HepG2 (cell line): ENCODE measurements around the gene SOCS1. TPM values are rescaled to one million over a fixed set of nuclear protein-coding genes. Genes with fewer than 3 reads are reported as not detected.
A peak's percentile ranks its signal among the peaks of the same experiment; 100 is the strongest.

Experiments
- AHR ChIP-seq: IDR thresholded peaks from 2 replicates; pipeline ENCODE4 v1.6.1; 2018; ENCODE audit warnings: missing genetic modification reagents, missing compliant biosample characterization
- CHD2 ChIP-seq: IDR thresholded peaks from 2 replicates; pipeline ENCODE4 v1.6.1; 2011; ENCODE audit warnings: low read depth, low read length, improper control_type of control experiment
- CTCF ChIP-seq: sonication (generic); formaldehyde crosslinking; IDR thresholded peaks from 2 replicates; pipeline ENCODE4 v1.5.0; 2020; ENCODE audit warnings: mild to moderate bottlenecking, missing genetic modification reagents, moderate library complexity
- EZH2 ChIP-seq: conservative IDR thresholded peaks from 2 replicates; pipeline ENCODE4 v1.6.1; 2012; ENCODE audit warnings: mild to moderate bottlenecking, low read depth, low read length, moderate library complexity
- HDAC2 ChIP-seq: sonication (generic); formaldehyde crosslinking; IDR thresholded peaks from 2 replicates; pipeline ENCODE4 v1.4.0; 2020; ENCODE audit warnings: missing genetic modification reagents
- HOXA9 ChIP-seq: sonication (generic); formaldehyde crosslinking; IDR thresholded peaks from 2 replicates; pipeline ENCODE4 v1.8.1; 2022; ENCODE audit warnings: missing genetic modification reagents, mild to moderate bottlenecking, moderate library complexity, borderline replicate concordance
- IRF1 ChIP-seq: sonication (generic); formaldehyde crosslinking; IDR thresholded peaks from 2 replicates; pipeline ENCODE4 v1.4.0; 2020; ENCODE audit warnings: low read depth, mild to moderate bottlenecking, missing genetic modification reagents
- KDM5A ChIP-seq: fragments of 200-600 bp; sonication (generic); IDR thresholded peaks from 2 replicates; pipeline ENCODE4 v1.7.0; 2018; ENCODE audit warnings: antibody characterized with exemption, mild to moderate bottlenecking, low read length, borderline replicate concordance
- MTERF4 ChIP-seq: sonication (generic); formaldehyde crosslinking; IDR thresholded peaks from 2 replicates; pipeline ENCODE4 v1.8.0; 2023; ENCODE audit warnings: mild to moderate bottlenecking, missing genetic modification reagents
- NFAT5 ChIP-seq: sonication (generic); formaldehyde crosslinking; IDR thresholded peaks from 2 replicates; pipeline ENCODE4 v1.4.0; 2020; ENCODE audit warnings: missing genetic modification reagents
- RBAK ChIP-seq: sonication (generic); formaldehyde crosslinking; IDR thresholded peaks from 2 replicates; pipeline ENCODE4 v1.5.1; 2020; ENCODE audit warnings: mild to moderate bottlenecking, missing genetic modification reagents
- TARDBP ChIP-seq: sonication (generic); formaldehyde crosslinking; IDR thresholded peaks from 2 replicates; pipeline ENCODE4 v1.8.0; 2022; ENCODE audit warnings: mild to moderate bottlenecking, missing genetic modification reagents
- XBP1 ChIP-seq: sonication (generic); formaldehyde crosslinking; IDR thresholded peaks from 2 replicates; pipeline ENCODE4 v1.5.0; 2020; ENCODE audit warnings: missing genetic modification reagents
- ZEB1 ChIP-seq: IDR thresholded peaks from 2 replicates; pipeline ENCODE4 v1.6.1; 2012; ENCODE audit warnings: mild to moderate bottlenecking, low read depth, inconsistent platforms; ENCODE audit not compliant: insufficient replicate concordance
- ZKSCAN8 ChIP-seq: IDR thresholded peaks from 2 replicates; pipeline ENCODE4 v1.6.1; 2016; ENCODE audit warnings: borderline replicate concordance, missing genetic modification reagents, missing compliant biosample characterization
- ZNF274 ChIP-seq: sonication (generic); formaldehyde crosslinking; IDR thresholded peaks from 2 replicates; pipeline ENCODE4 v1.5.1; 2020; ENCODE audit warnings: mild to moderate bottlenecking, missing genetic modification reagents
- ZNF484 ChIP-seq: sonication (generic); formaldehyde crosslinking; IDR thresholded peaks from 2 replicates; pipeline ENCODE4 v1.5.1; 2020; ENCODE audit warnings: mild to moderate bottlenecking, low read depth, missing genetic modification reagents, borderline replicate concordance
- ZNF513 ChIP-seq: sonication (generic); formaldehyde crosslinking; conservative IDR thresholded peaks from 2 replicates; pipeline ENCODE4 v1.5.0; 2020; ENCODE audit warnings: missing genetic modification reagents
- ZNF850 ChIP-seq: sonication (generic); formaldehyde crosslinking; conservative IDR thresholded peaks from 2 replicates; pipeline ENCODE4 v1.9.0; 2021; ENCODE audit warnings: mild to moderate bottlenecking, missing genetic modification reagents
- ZSCAN20 ChIP-seq: sonication (generic); formaldehyde crosslinking; IDR thresholded peaks from 2 replicates; pipeline ENCODE4 v1.4.0; 2020; ENCODE audit warnings: missing genetic modification reagents, mild to moderate bottlenecking, borderline replicate concordance
- polyA plus RNA-seq, 8 experiments: library from polyadenylated mRNA; depleted of rRNA in 3 of 8; stranded (reverse) in 7 of 8; unstranded in 1 of 8; fragments of >200 nt; fragmentation: Illumina TruSeq in 4 of 8; extraction: Trizol in 4 of 8; gene quantifications; 2 replicates each; pipeline versions ENCODE4 v1.2.1 to v1.2.3, GENCODE V29; 2011 to 2016; ENCODE audit warnings: low read depth in 4 of 8, missing spikeins in 1 of 8, mixed read lengths in 1 of 8; ENCODE audit not compliant: insufficient read depth in 1 of 8
- total RNA-seq, 5 experiments: library from RNA; depleted of rRNA; stranded (reverse); fragments of >200 nt; fragmentation: Illumina TruSeq; extraction: Trizol; gene quantifications; 2 replicates each; pipeline ENCODE4 v1.2.3, GENCODE V29; 2016; ENCODE audit warnings: low read depth in 1 of 5

Gene SOCS1
- total and polyA plus RNA-seq, 2 of the 13 experiments (the other 11 are each of a cell fraction or from before 2014, with no cell fraction given): 5.3 to 6.3 TPM

- TF ChIP-seq ZNF513 (CRISPR knock-in tag) (no peak), KDM5A (no peak), EZH2 (no peak), ZNF850 (no peak), CHD2 (no peak), XBP1 (CRISPR knock-in tag) (no peak), HOXA9 (no peak), ZSCAN20 (CRISPR knock-in tag) (no peak), NFAT5 (CRISPR knock-in tag) (no peak), ZKSCAN8 (CRISPR knock-in tag) (no peak), IRF1 (no peak; the same call in 1 of the 2 replicates), RBAK (CRISPR knock-in tag) (no peak), TARDBP (no peak), ZNF484 (no peak), CTCF (no peak), HDAC2 (CRISPR knock-in tag) (no peak), ZNF274 (no peak), AHR (CRISPR knock-in tag) (peak; percentile 42; the same call in 1 of the 2 replicates), ZEB1 (no peak), MTERF4 (CRISPR knock-in tag) (no peak)
Measured at GRCh38 chr16:11299865-11300559, 44.0 kb upstream of the SOCS1 start (continued).
